GM12878 (cell line): ENCODE results near the gene ARL3. TPM values are rescaled to one million over a fixed set of nuclear protein-coding genes. Genes with fewer than 3 reads are reported as not detected.

ENCODE experiments used
- ASH2L ChIP-seq: fragments of 300-600, 200-600 bp; sonication (generic); IDR thresholded peaks from 2 replicates; pipeline ENCODE4 v1.6.1; 2017; ENCODE audit warnings: low read depth, mild to moderate bottlenecking, borderline replicate concordance
- BCL11A ChIP-seq: IDR thresholded peaks from 2 replicates; pipeline ENCODE4 v1.6.1; 2011; ENCODE audit warnings: low read depth, low read length
- BCLAF1 ChIP-seq: fragments of 450-650 bp; IDR thresholded peaks from 2 replicates; pipeline ENCODE4 v1.6.1; 2017; ENCODE audit warnings: antibody characterized with exemption, mild to moderate bottlenecking, moderate library complexity
- CBX5 ChIP-seq: sonication (generic); IDR thresholded peaks from 2 replicates; pipeline ENCODE4 v1.6.1; 2016; ENCODE audit warnings: low read depth, moderate library complexity, mild to moderate bottlenecking, inconsistent platforms
- CREB1 ChIP-seq: IDR thresholded peaks from 2 replicates; pipeline ENCODE4 v1.6.1; 2012; ENCODE audit warnings: low read depth, mild to moderate bottlenecking, inconsistent platforms
- E4F1 ChIP-seq: fragments of 450-650 bp; IDR thresholded peaks from 2 replicates; pipeline ENCODE4 v1.6.1; 2018; ENCODE audit warnings: borderline replicate concordance, mild to moderate bottlenecking; ENCODE audit not compliant: partially characterized antibody
- ESRRA ChIP-seq: IDR thresholded peaks from 2 replicates; pipeline ENCODE4 v1.6.1; 2012; ENCODE audit warnings: mild to moderate bottlenecking, low read length, improper control_type of control experiment
- LARP7 ChIP-seq: fragments of 450-650 bp; IDR thresholded peaks from 2 replicates; pipeline ENCODE4 v1.6.1; 2017; ENCODE audit warnings: mild to moderate bottlenecking
- NKRF ChIP-seq: fragments of 450-650 bp; conservative IDR thresholded peaks from 2 replicates; pipeline ENCODE4 v1.6.1; 2017; ENCODE audit warnings: mild to moderate bottlenecking, moderate library complexity
- POLR2A ChIP-seq: IDR thresholded peaks from 2 replicates; pipeline ENCODE4 v1.6.1; 2011; ENCODE audit warnings: low read depth, mild to moderate bottlenecking, low read length
- POLR2AphosphoS2 ChIP-seq: IDR thresholded peaks from 2 replicates; pipeline ENCODE4 v1.6.1; 2011; ENCODE audit warnings: low read depth, mild to moderate bottlenecking, low read length, improper control_type of control experiment, moderate library complexity
- RBBP5 ChIP-seq: fragments of 200-600 bp; sonication (generic); conservative IDR thresholded peaks from 2 replicates; pipeline ENCODE4 v1.6.1; 2016
- RELB ChIP-seq: fragments of 450-650 bp; IDR thresholded peaks from 2 replicates; pipeline ENCODE4 v1.6.1; 2017; ENCODE audit warnings: low read depth, mild to moderate bottlenecking, moderate library complexity
- SIX5 ChIP-seq: IDR thresholded peaks from 2 replicates; pipeline ENCODE4 v1.6.1; 2011; ENCODE audit warnings: mild to moderate bottlenecking, low read depth, low read length, moderate library complexity; ENCODE audit not compliant: severe bottlenecking
- SRF ChIP-seq, 2 experiments: IDR thresholded peaks; 2 replicates each; pipeline ENCODE4 v1.6.1; 2011; ENCODE audit warnings: low read depth in 2 of 2, low read length in 2 of 2, mild to moderate bottlenecking in 1 of 2, moderate library complexity in 1 of 2
- TAF1 ChIP-seq: IDR thresholded peaks from 2 replicates; pipeline ENCODE4 v1.6.1; 2011; ENCODE audit warnings: mild to moderate bottlenecking, low read depth, low read length, borderline replicate concordance
- TCF3 ChIP-seq: IDR thresholded peaks from 2 replicates; pipeline ENCODE4 v1.6.1; 2012; ENCODE audit warnings: low read depth, mild to moderate bottlenecking, low read length, borderline replicate concordance; ENCODE audit not compliant: insufficient read depth
- USF1 ChIP-seq: IDR thresholded peaks from 2 replicates; pipeline ENCODE4 v1.6.1; 2011; ENCODE audit warnings: borderline replicate concordance, low read depth, mild to moderate bottlenecking, moderate library complexity, mixed read lengths, low read length; ENCODE audit not compliant: insufficient read depth; ENCODE audit errors: extremely low read length
- YY1 ChIP-seq: IDR thresholded peaks from 2 replicates; pipeline ENCODE4 v1.6.1; 2011; ENCODE audit warnings: low read depth, mild to moderate bottlenecking, low read length
- polyA plus RNA-seq, 11 experiments: library from polyadenylated mRNA; depleted of rRNA in 4 of 11; unstranded in 6 of 11; stranded (reverse) in 5 of 11; fragments of >200 nt; fragmentation: Nextera tagmentation in 4 of 11; fragmentation: Illumina TruSeq in 1 of 11; extraction: Ambion mirVana in 4 of 11; extraction: Trizol in 1 of 11; gene quantifications; 1 replicate in 1 of 11; 2 replicates in 10 of 11; pipeline versions ENCODE4 v1.2.1 to v1.2.3, GENCODE V29; 2011 to 2016; ENCODE audit warnings: inconsistent platforms in 2 of 11, missing spikeins in 2 of 11, low read depth in 1 of 11
- total RNA-seq, 4 experiments: library from RNA; depleted of rRNA in 3 of 4; stranded (reverse); fragments of >200 nt in 3 of 4; fragmentation: Illumina TruSeq in 1 of 4; extraction: Trizol in 1 of 4; gene quantifications; 2 replicates each; pipeline versions ENCODE4 v1.2.1 to v1.2.3, GENCODE V29; 2013 to 2021

Gene ARL3
- total and polyA plus RNA-seq, 10 of the 15 experiments (the other 5 are each of a cell fraction or from before 2014, with no cell fraction given): 4.9 to 26.1 (median 11.0) TPM

- TF ChIP-seq E4F1 (peak; percentile 59), LARP7 (peak; percentile 62; the same call in 1 of the 2 replicates), USF1 (peak; percentile 84), SIX5 (peak; percentile 5), POLR2A (peak; percentile 74), CBX5 (no peak), ESRRA (no peak), BCL11A (no peak), NKRF (peak; percentile 82), BCLAF1 (no peak), ASH2L (peak; percentile 67; the same call in 1 of the 2 replicates), SRF (IDR thresholded peaks at IDR 0.05; ENCODE audit: low read depth in 2 of 2, low read length in 2 of 2) (0 out of 4 replicates have a peak, but pooled peaks of 1 of the 2 experiments have one; percentile 11), YY1 (peak; percentile 82; the same call in 1 of the 2 replicates), CREB1 (peak; percentile 48; the same call in 1 of the 2 replicates), RBBP5 (no peak), TAF1 (peak; percentile 66), RELB (no peak), TCF3 (no peak), POLR2AphosphoS2 (no peak)
Measured at GRCh38 chr10:102713814-102714620, at the start of gene ARL3 (continued).
